Measurements from ENCODE around the gene ELAVL4. TPM values are rescaled to one million over a fixed set of nuclear protein-coding genes. Genes with fewer than 3 reads are reported as not detected.

The ELAVL4 gene
- total and polyA plus RNA-seq, 2 of the 8 experiments (the other 6 are each of a cell fraction or from before 2014, with no cell fraction given) = 0.21 to 0.89 TPM

DNA sequence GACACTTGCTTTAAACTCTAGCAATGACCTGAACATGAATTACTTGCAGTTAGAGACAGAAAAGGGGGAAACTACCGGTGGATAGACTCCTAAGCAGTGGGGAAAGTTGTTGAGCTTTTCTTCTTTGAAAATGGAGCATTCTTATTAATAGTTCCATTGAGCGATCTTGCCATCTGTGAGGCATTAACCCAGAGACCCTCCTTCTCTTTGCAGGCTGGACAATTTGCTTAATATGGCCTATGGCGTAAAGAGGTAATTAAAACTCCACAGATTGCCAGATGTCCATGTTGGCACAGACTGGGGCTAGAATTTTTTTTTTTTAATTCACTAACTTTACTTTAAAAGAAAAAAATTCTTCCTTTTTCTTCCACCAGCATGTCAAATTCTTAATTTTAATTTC, 88.5 kb downstream of the ELAVL4 start:
- Histone ChIP-seq H3K4ac (replicated peaks; ENCODE audit: insufficient read length, low read depth, low read length) (no peak overlapping the region), H3K79me1 (ENCODE audit: low read depth, low read length) (no peaks in the 10 kb centered on the region; the same call in 1 of the 2 replicates), H2BK120ac (replicated peaks; ENCODE audit: low read depth, low read length) (no peak overlapping the region), H3K23me2 (ENCODE audit: low read depth, low read length) (no peaks in the 10 kb centered on the region), H3K4me2 (ENCODE audit: insufficient read depth in 1 of 2, low read depth in 2 of 2, low read length in 2 of 2) (no peak overlapping the region), H3K23ac (ENCODE audit: insufficient read length) (no peak overlapping the region), H2BK12ac (ENCODE audit: low read depth, low read length) (no peak overlapping the region), H3K14ac (ENCODE audit: insufficient read length) (no peak overlapping the region), H3K4me3 (ENCODE audit: extremely low read depth in 1 of 4, insufficient read depth in 2 of 4, low read depth in 3 of 4, low read length in 4 of 4) (no peak overlapping the region), H3K79me2 (ENCODE audit: control insufficient read depth in 1 of 2, insufficient read depth in 2 of 2, low read length in 2 of 2) (no peaks in the 10 kb centered on the region), H3K27ac (ENCODE audit: low read depth, low read length) (no peak overlapping the region), H3K9me3 (ENCODE audit: insufficient read depth in 2 of 2, low read depth in 1 of 2, low read length in 1 of 2) (no peaks in the 10 kb centered on the region), H4K5ac (ENCODE audit: insufficient read length, low read depth, low read length) (no peak overlapping the region), H2BK5ac (ENCODE audit: low read depth, low read length) (no peak overlapping the region), H3K36me3 (ENCODE audit: control insufficient read depth in 2 of 4, insufficient read depth in 4 of 4, low read length in 3 of 4) (no peaks in the 10 kb centered on the region), H2BK15ac (ENCODE audit: low read length) (no peak overlapping the region), H2AFZ (ENCODE audit: low read length) (no peak overlapping the region), H3K18ac (ENCODE audit: extremely low read depth, low read length) (no peak overlapping the region), H4K20me1 (replicated peaks in 1 of 2; ENCODE audit: control insufficient read depth in 1 of 2, insufficient read depth in 2 of 2, low read length in 2 of 2) (no peaks in the 10 kb centered on the region), H3K56ac (replicated peaks; ENCODE audit: insufficient read length, low read depth, low read length) (no peak overlapping the region), H2AK5ac (ENCODE audit: low read depth, low read length) (no peak overlapping the region), H3K9ac (replicated peaks in 1 of 4; ENCODE audit: extremely low read depth in 1 of 4, low read depth in 3 of 4, low read length in 3 of 4) (no peak overlapping the region), H4K8ac (ENCODE audit: extremely low read depth, insufficient read depth, low read length) (no peak overlapping the region), H3K4me1 (replicated peaks in 1 of 4; ENCODE audit: control insufficient read depth in 3 of 4, insufficient read depth in 4 of 4, low read length in 3 of 4) (no peaks in the 10 kb centered on the region), H2BK20ac (ENCODE audit: low read length) (no peak overlapping the region), H3K27me3 (replicated peaks in 1 of 4; ENCODE audit: control insufficient read depth in 3 of 4, extremely low read depth in 1 of 4, insufficient read depth in 3 of 4, low read length in 3 of 4) (no peaks in the 10 kb centered on the region), H4K91ac (replicated peaks; ENCODE audit: insufficient read length, low read length) (no peak overlapping the region)
- DNase-seq (ENCODE audit: low read depth in 1 of 2, low spot score in 2 of 2) (no peak), FAIRE-seq (no peak)
- WGBS, 2 experiments (ENCODE audit: extremely low coverage in 1 of 2, insufficient coverage in 1 of 2, insufficient read length in 1 of 2, insufficient replicate concordance in 2 of 2, low coverage in 1 of 2, low lambda C conversion rate in 2 of 2, missing lambda C conversion rate in 1 of 2) = 82% methylated on average over 3 of the region's 3 CpGs; no CpG with 5 or more reads in 1 of the 2 experiments
- ChIA-PET POLR2A (ENCODE audit: partially characterized antibody) (no interaction called here), CTCF (ENCODE audit: partially characterized antibody) (no interaction called here)
- no peak for TF ChIP-seq EP300 (IDR thresholded peaks at IDR 0.05; ENCODE audit: borderline replicate concordance in 1 of 2, low read depth in 2 of 2, low read length in 2 of 2)
- TF ChIP-seq CREB1 (IDR thresholded peaks at IDR 0.05) = no peak
- no peak for TF ChIP-seq BACH1 (IDR thresholded peaks at IDR 0.05; ENCODE audit: low read length)
- no peak for TF ChIP-seq RFX5 (IDR thresholded peaks at IDR 0.05; ENCODE audit: borderline replicate concordance, low read depth, low read length)
- no peak for TF ChIP-seq GABPA (IDR thresholded peaks at IDR 0.05; ENCODE audit: borderline replicate concordance, insufficient read depth, low read length)
- no peak for TF ChIP-seq MAX (IDR thresholded peaks at IDR 0.05)
- TF ChIP-seq E2F6 (IDR thresholded peaks at IDR 0.05) = no peak
- TF ChIP-seq SIX5 (IDR thresholded peaks at IDR 0.05; ENCODE audit: low read depth, low read length) = no peak
- TF ChIP-seq, protein P1, sequence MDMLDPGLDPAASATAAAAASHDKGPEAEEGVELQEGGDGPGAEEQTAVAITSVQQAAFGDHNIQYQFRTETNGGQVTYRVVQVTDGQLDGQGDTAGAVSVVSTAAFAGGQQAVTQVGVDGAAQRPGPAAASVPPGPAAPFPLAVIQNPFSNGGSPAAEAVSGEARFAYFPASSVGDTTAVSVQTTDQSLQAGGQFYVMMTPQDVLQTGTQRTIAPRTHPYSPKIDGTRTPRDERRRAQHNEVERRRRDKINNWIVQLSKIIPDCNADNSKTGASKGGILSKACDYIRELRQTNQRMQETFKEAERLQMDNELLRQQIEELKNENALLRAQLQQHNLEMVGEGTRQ (IDR thresholded peaks at IDR 0.05; ENCODE audit: low read length) = no peak
